ENCODE data around the gene GLG1.
"Not testable (repeated sequence)": the region's sequence is repeated elsewhere in the genome, so short reads cannot be mapped to it uniquely, and the experiment has no call there.

Gene GLG1

DNA sequence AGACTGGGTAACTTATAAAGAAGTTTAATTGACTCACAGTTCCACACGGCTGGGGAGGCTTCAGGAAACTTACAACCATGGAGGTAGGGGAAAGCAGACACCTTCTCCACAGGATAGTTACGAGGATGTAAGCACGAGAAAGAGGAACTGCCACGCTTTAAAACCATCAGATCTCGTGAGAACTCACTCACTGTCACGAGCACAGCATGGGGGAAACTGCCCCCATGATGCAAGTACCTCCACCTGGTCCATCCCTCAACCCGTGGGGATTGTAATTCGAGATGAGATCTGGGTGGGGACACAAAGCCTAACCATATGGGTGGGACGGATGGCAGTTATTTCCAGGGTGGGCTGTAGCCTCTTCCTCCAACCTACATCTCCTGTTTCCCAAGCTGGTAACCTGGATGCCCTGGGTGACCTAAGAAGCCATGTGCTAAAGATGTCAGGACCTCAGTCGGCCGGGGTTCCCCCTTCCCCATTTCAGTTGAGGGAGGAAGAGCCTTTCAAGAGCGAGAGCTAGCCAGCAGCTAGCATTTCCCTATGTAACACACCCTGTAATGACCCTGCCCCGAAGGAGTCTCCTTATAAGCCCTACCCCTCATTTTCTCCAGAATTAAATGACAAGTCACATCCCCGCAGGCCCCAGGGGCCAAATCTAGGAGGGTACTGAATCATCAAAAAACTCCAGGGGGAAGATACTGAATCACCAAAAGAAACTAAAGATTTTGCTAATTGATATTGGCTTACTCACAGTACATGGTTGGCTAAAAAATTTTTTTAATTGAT lies 202.6 kb downstream of the GLG1 start:
- DNase-seq: not testable (repeated sequence)

DNA sequence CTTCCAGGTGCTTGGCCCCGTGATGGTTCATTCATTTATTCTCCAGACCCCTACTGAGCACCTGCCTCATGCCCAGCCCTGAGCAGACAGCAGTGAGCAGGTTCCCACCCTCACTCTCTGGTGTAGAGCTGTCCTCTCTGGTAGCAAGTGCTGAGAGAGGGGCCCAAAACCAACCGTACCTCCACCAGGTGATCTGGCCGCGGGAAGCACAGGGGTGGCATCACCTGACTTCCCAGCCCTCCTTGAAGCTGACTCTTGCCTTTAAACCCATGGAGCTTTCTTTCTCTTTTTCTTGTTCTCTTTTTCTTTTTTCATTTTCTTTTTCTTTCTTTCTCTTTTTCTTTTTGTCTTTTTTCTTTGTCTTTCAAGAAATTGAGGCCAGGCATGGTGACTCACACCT lies 206.7 kb downstream of the GLG1 start:
- DNase-seq: not testable (repeated sequence)

GRCh38 chr16:74398212-74398895 lies 208.6 kb downstream of the GLG1 start:
- not testable (repeated sequence) for DNase-seq

All from CD4-positive, alpha-beta T cell treated with Interleukin-17A for 1 hour (primary cell).